IPS DF 4.7 (cell line): ENCODE measurements around the gene TXNDC11.

Experiments
- DNase-seq: peaks from one replicate; pipeline ENCODE4 v3.0.0-alpha.2; 2013; ENCODE audit warnings: low spot score; ENCODE audit errors: extremely low read depth

Gene TXNDC11

GRCh38 chr16:11722468-11722808 is 20.2 kb downstream of the TXNDC11 start:
- DNase-seq: no peak

GRCh38 chr16:11721781-11722467 is 20.7 kb downstream of the TXNDC11 start:
- DNase-seq: no peak

- DNase-seq: no peak
Measured at GRCh38 chr16:11719762-11720161, 22.9 kb downstream of the TXNDC11 start.

- no peak for DNase-seq
Measured at GRCh38 chr16:11719171-11719570, 23.5 kb downstream of the TXNDC11 start.

GRCh38 chr16:11717811-11718210 is 24.8 kb downstream of the TXNDC11 start:
- no peak for DNase-seq

- DNase-seq: no peak
Measured at GRCh38 chr16:11716336-11716735, 26.3 kb downstream of the TXNDC11 start.

GRCh38 chr16:11715246-11715947 is 27.3 kb downstream of the TXNDC11 start:
- DNase-seq: no peak

- DNase-seq: no peak
Measured at GRCh38 chr16:11712122-11712521, 30.5 kb downstream of the TXNDC11 start.

GRCh38 chr16:11711662-11712061 is 31.0 kb downstream of the TXNDC11 start:
- DNase-seq: no peak

- no peak for DNase-seq
Measured at GRCh38 chr16:11708421-11708820, 34.2 kb downstream of the TXNDC11 start.

- no peak for DNase-seq
Measured at GRCh38 chr16:11707679-11708197, 34.9 kb downstream of the TXNDC11 start.

GRCh38 chr16:11706180-11706742 is 36.4 kb downstream of the TXNDC11 start:
- no peak for DNase-seq

- no peak for DNase-seq
Measured at GRCh38 chr16:11705311-11706025, 37.2 kb downstream of the TXNDC11 start.

- DNase-seq: no peak
Measured at GRCh38 chr16:11700264-11701029, 42.2 kb downstream of the TXNDC11 start.

- no peak for DNase-seq
Measured at GRCh38 chr16:11699234-11699894, 43.3 kb downstream of the TXNDC11 start.

- no peak for DNase-seq
Measured at GRCh38 chr16:11698271-11698689, 44.4 kb downstream of the TXNDC11 start.

GRCh38 chr16:11697319-11697718 is 45.3 kb downstream of the TXNDC11 start:
- DNase-seq: no peak

GRCh38 chr16:11696266-11697012 is 46.2 kb downstream of the TXNDC11 start:
- DNase-seq: no peak

- DNase-seq: no peak
Measured at GRCh38 chr16:11692651-11693050, 50.0 kb downstream of the TXNDC11 start.

GRCh38 chr16:11692171-11692570 is 50.5 kb downstream of the TXNDC11 start:
- no peak for DNase-seq
